ENCODE measurements around the gene FER1L5.

Gene FER1L5

DNA sequence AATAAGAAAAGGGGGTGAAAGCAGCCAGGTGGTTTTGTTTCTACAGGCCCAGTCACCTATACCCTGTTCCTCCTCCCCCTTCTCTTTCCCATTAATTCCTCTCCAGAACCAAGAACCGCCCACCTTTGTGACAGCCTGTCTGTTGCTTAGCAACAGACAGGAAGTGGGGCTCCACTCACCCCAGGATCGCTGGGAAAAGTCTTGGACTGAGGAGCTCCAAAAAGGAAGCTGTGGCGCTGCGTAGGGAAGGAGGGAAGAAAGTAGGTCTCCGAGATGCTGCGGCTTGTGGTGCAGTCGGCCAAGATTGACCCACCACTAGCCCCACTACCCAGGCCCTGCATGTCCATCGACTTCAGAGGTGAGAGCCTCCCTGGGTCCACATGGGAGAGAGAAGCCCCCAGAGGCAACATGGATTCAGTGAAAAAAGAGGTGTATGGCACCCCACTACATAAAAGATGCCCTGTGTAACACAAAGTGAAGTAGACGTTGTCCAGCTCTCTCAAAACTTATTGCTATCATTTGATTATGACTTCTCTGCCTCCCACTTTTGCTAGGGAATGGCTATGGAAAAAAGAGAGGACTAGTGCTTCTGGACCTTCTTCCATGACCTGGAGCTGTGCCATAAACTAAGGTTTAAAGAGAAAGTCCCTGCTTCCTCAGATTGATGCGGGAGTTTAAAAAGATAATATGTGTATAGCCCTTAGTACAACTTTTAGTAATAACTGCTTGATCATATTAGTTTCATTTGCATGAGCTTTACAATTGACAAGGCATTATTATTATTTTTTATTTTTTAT lies at the start of gene FER1L5:
Gene FER1L5 (plus strand): TSS at position 201 of the 797 bp plus-strand sequence. CDS start 73 bp downstream, at position 274.
- DNase-seq = no peak

- DNase-seq = no peak
These were observed 48.3 kb upstream of the FER1L5 start for GRCh38 chr2:96594282-96594681.

GRCh38 chr2:96594691-96595152 lies 47.8 kb upstream of the FER1L5 start:
- no peak for DNase-seq

DNA sequence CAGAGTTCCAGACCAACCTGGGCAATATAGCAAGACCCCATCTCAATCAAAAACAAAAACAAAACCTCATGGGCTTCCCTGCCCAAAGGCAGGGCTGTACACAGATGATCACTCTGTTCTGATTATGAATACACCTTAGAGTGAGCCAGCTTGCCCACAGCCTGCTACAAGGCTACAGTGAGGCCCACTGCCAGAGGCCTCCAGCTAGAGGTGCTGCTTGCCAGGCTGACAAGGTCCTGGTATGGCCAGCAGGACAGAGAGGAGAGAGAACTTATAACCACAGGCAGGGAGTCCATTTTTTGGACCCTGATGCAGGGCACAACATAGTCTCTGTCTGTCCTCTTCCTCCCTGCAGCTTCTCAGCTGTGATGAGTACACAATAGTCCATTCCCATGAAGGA lies 46.0 kb upstream of the FER1L5 start:
- no peak for DNase-seq

DNA sequence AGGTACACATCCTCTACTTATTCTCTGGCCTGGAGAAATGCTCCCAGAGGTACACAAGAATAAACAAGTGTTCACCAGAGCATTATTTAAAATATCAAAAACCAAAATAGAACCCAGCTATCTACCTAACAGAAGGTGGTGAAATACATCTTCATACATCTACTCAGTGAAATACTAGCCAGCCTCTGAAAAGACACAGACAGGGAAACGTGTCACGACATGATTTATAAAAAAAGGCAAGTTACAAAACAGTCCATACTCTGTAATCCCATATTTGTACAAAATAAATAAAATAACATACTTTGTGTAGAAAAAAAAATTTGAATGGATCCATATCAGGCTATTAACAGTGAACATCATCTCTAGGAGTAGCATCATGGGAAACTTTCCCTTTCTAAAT lies 42.6 kb upstream of the FER1L5 start:
- DNase-seq = no peak

GRCh38 chr2:96601382-96602292 lies 40.9 kb upstream of the FER1L5 start:
- DNase-seq = no peak

DNA sequence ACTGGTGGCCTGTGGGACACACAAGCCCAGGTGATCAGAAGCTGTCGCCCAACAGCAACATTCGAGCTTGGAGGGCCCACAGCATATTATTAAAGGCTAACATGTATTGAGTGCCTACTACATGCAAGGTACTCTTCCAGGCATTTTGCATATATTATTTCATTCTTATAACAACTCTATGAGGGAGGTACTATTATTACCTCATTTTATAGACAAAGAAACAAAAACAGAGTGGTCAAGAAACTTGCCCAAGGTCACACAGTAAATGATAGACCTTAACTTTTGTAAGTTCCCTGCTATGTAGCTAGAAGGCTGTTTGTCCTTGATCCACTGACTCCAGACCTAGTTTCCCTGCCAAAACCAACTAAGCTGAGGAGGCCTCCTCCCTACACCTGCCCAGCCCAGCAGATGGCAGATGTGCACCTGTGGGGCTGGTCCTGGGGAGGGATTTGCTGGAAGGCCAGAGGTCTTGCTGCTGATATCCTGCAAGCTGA lies 40.2 kb upstream of the FER1L5 start:
- DNase-seq = no peak

DNA sequence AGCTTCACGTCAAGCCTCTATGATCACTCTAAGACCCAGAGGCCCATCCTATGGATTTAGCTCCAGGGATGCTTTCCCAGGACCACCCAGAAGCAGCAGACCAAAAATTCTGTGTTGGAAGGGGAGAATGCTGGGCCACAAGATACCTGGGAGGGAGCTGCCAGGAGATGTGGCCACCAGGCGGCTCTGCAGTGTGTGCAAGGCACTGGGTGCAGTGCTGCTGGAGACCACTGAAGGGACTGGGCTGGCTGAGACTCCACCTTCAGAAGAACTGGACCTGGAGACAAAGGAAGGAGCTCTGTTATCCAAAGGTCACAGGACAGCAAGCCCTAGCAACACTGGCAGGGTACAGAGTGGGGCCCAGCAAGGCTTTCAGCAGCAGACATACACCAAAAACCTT lies 38.5 kb upstream of the FER1L5 start:
- no peak for DNase-seq

DNA sequence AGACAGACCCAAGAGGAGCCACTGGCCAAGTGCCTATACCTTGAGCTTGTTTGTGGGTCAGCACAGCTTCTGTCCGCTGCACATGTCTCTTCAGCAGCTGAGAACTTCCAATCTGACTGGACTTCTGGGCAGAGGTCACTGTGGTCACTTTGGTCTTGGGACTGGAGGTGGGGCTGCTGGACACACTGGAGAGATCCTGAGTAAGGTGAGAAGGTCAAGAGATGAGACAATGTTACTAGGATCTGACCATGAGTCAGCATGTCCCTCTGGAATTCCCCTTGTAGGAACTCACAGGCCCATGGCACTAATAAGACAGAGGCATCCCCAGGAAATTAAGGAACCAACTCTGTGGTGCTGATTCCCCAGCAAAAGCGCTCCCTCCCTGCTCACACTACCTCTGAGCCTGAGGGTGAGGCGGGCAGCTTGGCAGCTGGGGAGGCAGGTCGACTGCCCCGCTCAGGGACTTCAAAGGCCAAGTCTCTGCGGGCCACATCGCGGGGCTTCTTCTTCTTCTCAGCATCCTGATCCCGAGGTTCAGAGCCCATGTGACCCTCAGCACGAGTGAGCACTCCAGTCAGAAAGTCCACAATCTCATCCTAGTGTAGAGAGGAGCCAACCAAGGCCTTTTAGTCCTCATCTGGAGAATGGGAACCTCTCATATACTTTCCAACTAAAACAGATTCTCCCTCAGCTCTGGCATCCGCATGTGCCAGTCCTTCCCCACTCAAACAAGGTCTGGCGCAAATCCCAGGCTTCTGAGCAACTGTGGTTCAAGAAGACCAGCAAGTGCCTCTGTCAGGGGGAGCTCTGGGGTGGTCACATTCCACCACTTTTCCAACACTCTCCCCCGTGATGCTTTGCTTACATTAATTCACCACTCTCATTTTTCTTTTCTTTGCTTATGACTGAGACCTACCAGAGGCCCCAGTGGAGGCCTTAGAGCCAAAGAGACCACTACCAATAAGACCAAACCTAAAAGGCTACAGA lies 33.8 kb upstream of the FER1L5 start:
- DNase-seq = no peak

DNA sequence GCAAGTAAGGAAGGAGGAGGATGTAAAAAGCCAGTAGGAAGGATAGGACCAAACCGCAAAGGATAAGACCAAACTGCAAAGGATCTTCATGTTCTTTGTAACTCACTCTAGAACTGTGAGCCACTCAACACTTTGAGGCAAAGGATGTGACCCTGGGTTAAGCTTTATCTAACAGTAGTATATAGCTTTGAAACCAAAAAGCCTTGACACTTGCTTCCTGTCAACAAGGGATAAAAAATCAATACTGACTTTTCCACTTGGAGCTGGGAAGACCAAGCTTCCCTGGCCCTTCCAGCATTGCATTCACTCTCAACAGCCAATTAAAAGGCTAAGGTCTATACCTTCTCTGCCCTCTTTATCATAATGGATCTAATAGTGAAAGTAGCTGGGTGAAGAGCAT lies 26.4 kb upstream of the FER1L5 start:
- no peak for DNase-seq

GRCh38 chr2:96616535-96616934 lies 26.0 kb upstream of the FER1L5 start:
- DNase-seq = no peak

DNA sequence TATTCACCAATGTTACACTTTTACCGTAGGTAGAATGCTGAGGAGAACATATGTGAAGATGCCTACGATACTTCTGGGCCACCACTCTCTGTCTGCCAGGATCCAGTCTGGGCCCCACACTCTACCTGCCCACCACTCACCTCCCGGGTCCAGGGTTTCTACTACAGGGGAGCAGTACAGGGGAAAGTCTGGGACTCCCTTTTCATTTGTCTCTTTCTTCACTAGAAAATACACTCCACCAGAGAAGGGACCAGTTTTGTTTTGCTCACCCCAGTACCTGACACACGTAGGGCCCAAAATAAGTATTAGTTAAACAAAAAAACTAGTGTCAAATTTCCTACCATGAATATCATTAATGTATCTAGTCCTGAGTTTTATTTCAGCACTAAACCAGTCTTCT lies 25.6 kb upstream of the FER1L5 start:
- DNase-seq = no peak

DNA sequence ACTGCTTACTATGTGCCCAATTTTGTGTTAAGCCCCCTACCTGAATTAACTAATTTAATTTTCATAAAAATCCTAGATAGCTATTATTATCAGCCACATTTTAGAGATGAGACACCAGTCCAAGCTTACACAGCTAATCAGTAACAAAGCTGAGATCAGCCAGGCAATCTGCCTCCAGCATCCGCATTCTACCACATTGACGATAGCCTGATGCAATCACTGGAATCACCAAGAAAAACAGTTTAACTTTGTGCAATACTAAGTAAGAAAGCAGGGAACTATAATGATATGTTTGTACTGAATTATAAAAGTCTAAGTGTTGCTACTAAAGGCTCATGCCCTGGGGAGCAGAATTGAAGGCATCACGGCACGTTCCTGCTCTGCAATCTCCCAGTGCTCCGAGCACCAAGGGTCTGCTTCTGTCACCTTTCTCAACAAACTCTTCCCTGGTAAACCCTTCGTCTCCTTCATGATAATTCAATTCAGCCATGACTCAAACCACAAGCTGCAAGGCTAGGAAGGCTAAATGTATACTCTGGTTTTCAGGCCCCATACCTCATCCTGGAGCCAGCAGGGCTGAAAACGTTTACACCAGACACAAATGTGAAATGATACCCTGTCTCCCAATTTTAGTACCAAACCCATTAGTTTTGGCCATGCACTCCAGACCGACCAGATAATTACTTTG lies 23.8 kb upstream of the FER1L5 start:
- DNase-seq = no peak

DNA sequence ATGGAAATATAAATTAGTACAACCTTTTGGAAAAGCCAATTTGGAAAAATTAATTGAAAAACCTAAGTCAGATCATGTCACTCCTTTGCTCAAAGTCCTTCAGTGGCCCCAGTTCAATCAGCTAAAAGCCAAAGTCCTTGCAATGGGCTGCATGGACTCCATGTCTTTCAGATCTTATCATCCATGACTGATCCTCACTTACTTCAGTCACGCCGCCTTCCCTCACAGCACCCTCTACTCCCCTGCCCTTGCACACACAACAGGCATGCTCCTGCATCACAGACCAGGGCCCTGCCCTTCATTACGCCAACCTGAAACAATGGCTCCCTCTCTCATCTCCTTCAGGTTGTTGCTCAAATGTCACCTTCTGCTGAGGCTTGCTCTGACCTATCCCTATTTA lies 20.0 kb upstream of the FER1L5 start:
- DNase-seq = no peak

DNA sequence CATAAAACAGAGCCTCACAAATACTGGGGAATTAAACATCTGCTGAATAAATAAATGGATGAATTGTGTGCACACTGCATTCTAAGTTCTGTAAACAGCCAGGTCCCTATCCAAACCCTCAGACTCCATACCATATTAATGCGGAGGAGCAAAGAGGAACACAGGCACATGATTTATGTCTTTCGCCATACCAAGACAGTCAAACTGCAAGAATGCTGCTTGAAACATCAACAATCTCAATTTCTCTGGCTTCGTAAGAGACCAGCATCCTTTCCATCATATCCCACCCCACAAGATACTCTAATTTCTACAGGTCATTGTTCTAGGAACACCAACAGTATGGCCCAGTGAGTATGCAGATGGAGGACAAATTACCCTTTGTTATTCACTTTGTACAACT lies 19.4 kb upstream of the FER1L5 start:
- no peak for DNase-seq

DNA sequence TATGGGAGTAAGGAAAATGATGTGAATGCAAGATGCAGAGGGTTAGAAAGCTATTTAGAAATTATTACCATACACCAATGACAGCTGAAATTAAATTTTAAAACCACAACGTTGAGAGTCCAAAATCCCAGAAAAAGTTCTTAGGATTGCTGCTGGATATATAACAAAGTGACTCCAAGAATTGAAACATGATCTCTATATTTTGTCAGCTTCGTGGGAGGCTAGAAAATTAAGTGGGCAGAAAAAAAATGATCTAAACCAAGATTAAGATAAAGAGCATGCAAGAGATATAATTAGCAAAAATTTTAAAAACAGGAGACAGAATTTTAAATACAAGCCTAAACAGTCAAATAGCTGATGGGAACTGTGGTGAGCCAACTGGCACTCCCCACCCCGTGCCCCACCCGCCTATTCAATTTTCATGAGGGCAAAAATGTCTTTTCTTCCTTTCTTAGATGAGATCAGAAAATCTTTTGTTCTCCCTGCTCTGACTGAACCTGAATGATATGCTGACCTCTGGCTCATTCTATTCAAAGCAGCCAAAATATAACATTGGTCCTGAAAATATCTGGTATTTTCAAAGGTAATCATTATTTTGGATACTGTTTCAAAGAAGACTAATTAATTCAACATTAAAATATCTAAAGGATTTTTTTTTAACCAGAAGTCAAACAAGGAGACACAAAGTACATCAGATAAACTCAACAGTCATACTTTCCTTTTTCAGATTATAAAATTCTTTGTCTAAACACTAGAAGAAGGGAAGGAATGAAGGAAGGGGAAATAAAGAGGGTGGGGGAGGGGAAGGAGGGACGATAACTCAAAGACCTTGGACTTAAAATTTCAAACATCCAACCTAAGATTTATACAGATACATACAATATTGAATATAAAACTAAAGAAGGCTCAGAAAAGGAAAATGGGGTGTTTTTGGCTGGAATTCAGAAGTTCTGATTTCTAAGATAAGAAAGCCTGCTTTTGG lies 16.7 kb upstream of the FER1L5 start:
- no peak for DNase-seq

- no peak for DNase-seq
These were observed 16.0 kb upstream of the FER1L5 start for GRCh38 chr2:96626553-96626942.

- no peak for DNase-seq
These were observed 10.6 kb upstream of the FER1L5 start for GRCh38 chr2:96631804-96632435.

- DNase-seq = no peak
These were observed 8.9 kb upstream of the FER1L5 start for GRCh38 chr2:96633641-96634040.

- no peak for DNase-seq
These were observed 5.9 kb upstream of the FER1L5 start for GRCh38 chr2:96636551-96637171.
